SK-N-MC (cell line): ENCODE results near the gene MRPL46.

Source experiments
- EZH2 ChIP-seq: fragments of 200-600 bp; sonication (generic); IDR thresholded peaks from one replicate; pipeline ENCODE4 v1.6.1; 2017; ENCODE audit warnings: antibody characterized with exemption
- POLR2AphosphoS5 ChIP-seq: IDR thresholded peaks from 2 replicates; pipeline ENCODE4 v1.6.1; 2012; ENCODE audit warnings: mild to moderate bottlenecking, low read depth, low read length, borderline replicate concordance

DNA sequence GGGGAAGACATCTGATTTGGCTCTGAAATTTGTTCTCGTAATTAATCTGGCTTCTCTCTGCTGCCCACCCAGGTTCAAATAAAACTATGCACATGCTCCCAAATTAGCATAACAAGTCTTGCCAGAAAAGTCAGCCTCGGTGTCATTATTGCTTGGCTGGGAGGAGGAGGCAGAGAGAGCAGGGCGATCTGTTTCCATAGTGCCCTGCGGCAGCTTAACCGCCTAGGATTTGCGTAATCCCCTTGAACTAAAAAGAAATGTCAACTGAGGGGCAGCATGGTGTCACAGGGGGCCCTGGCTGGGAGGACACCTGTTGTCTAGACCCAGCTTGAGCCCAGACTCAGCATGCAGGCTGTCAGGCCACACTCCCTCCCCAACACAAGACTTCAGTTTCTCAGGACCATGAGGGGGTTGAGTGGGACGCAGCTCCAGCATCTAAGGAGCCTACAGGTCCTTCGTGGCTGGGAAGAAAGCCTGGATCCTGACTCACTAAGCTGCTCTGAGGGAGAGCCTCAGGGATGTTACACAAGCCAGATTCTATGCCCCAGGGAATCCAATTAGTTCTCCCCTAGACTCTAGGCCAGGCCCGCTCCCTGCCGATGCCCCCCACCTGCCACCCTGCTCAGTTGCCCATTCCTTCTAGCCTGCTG lies 17.6 kb upstream of the MRPL46 start:
- TF ChIP-seq POLR2AphosphoS5 (no peak), EZH2 (no peak)
